HG03064 (cell line): ENCODE measurements around the gene PCNA.
"Not testable (repeated sequence)": the region's sequence is repeated elsewhere in the genome, so short reads cannot be mapped to it uniquely, and the experiment has no call there.

Experiments
- ATAC-seq: cut with Tn5 transposase; IDR thresholded peaks from one replicate; pipeline ENCODE4 v1.9.1; 2021; ENCODE audit warnings: low read depth; ENCODE audit not compliant: unreplicated experiment

PCNA gene

GRCh38 chr20:5100684-5101347 is 18.9 kb downstream of the PCNA start:
- no peak for ATAC-seq

- ATAC-seq: not testable (repeated sequence)
Measured at GRCh38 chr20:5099909-5100308, 19.8 kb downstream of the PCNA start.

GRCh38 chr20:5099009-5099408 is 20.7 kb downstream of the PCNA start:
- ATAC-seq: not testable (repeated sequence)

- no peak for ATAC-seq
Measured at GRCh38 chr20:5096463-5096862, 23.3 kb downstream of the PCNA start.

GRCh38 chr20:5095931-5096330 is 23.8 kb downstream of the PCNA start:
- no peak for ATAC-seq

- no peak for ATAC-seq
Measured at GRCh38 chr20:5095454-5095853, 24.3 kb downstream of the PCNA start.

- ATAC-seq: no peak
Measured at GRCh38 chr20:5092765-5093339, 26.9 kb downstream of the PCNA start.

- ATAC-seq: no peak
Measured at GRCh38 chr20:5091902-5092301, 27.9 kb downstream of the PCNA start.

- no peak for ATAC-seq
Measured at GRCh38 chr20:5090191-5090590, 29.6 kb downstream of the PCNA start.

GRCh38 chr20:5088688-5089087 is 31.1 kb downstream of the PCNA start:
- no peak for ATAC-seq

- no peak for ATAC-seq
Measured at GRCh38 chr20:5085380-5085779, 34.4 kb downstream of the PCNA start.

- ATAC-seq: no peak
Measured at GRCh38 chr20:5080384-5080877, 39.3 kb downstream of the PCNA start.

- ATAC-seq: peak; percentile 92
Measured at GRCh38 chr20:5078399-5078958, 41.3 kb downstream of the PCNA start.

- peak; percentile 4 for ATAC-seq
Measured at GRCh38 chr20:5077761-5078387, 41.9 kb downstream of the PCNA start.

- not testable (repeated sequence) for ATAC-seq
Measured at GRCh38 chr20:5076913-5077312, 42.8 kb downstream of the PCNA start.

GRCh38 chr20:5074232-5074674 is 45.5 kb downstream of the PCNA start:
- ATAC-seq: no peak

- no peak for ATAC-seq
Measured at GRCh38 chr20:5073660-5074231, 46.0 kb downstream of the PCNA start.

- no peak for ATAC-seq
Measured at GRCh38 chr20:5072756-5073659, 46.8 kb downstream of the PCNA start.

GRCh38 chr20:5071942-5072341 is 47.8 kb downstream of the PCNA start:
- not testable (repeated sequence) for ATAC-seq

- ATAC-seq: no peak
Measured at GRCh38 chr20:5070570-5070969, 49.2 kb downstream of the PCNA start.
